HEK293T (cell line): ENCODE results near the gene FUBP3.

ENCODE experiments used
- BHLHE40 ChIP-seq: fragments of 450-650 bp; IDR thresholded peaks from 2 replicates; pipeline ENCODE4 v1.6.1; 2016; ENCODE audit warnings: mild to moderate bottlenecking, moderate library complexity, borderline replicate concordance
- CTBP1 ChIP-seq: fragments of 450-650 bp; IDR thresholded peaks from 2 replicates; pipeline ENCODE4 v1.6.1; 2016; ENCODE audit warnings: borderline replicate concordance
- FOXA1 ChIP-seq: fragments of 450-650 bp; IDR thresholded peaks from 2 replicates; pipeline ENCODE4 v1.6.1; 2016; ENCODE audit warnings: mild to moderate bottlenecking
- FOXK2 ChIP-seq: fragments of 450-650 bp; IDR thresholded peaks from 2 replicates; pipeline ENCODE4 v1.6.1; 2016; ENCODE audit warnings: mild to moderate bottlenecking
- SP1 ChIP-seq: fragments of 450-650 bp; IDR thresholded peaks from 2 replicates; pipeline ENCODE4 v1.6.1; 2017

GRCh38 chr9:130659699-130660248 is 80.4 kb downstream of the FUBP3 start:
- TF ChIP-seq FOXA1 (no peak), FOXK2 (no peak), BHLHE40 (no peak), SP1 (no peak), CTBP1 (no peak)
